DND-41 (cell line): Measurements from ENCODE around the gene RNF6.

Source experiments
- ATAC-seq: fragments of 200-7000 bp; cut with Tn5 transposase; 3 replicates; pipeline ENCODE4 v1.9.1; 2021; ENCODE audit warnings: low read depth; ENCODE audit not compliant: insufficient read depth
- DNase-seq: peaks from one replicate; pipeline ENCODE4 v3.0.0-alpha.2; 2020
- H2AFZ ChIP-seq: 2 replicates; pipeline ENCODE4 v1.6.0; 2012; ENCODE audit warnings: low read depth, low read length
- H3K27ac ChIP-seq: 2 replicates; pipeline ENCODE4 v1.5.1; 2012; ENCODE audit warnings: low read length, inconsistent platforms
- H3K27me3 ChIP-seq: fragments of 200-600 bp; sonication (generic); 2 replicates; pipeline ENCODE4 v1.6.0; 2012; ENCODE audit warnings: low read length, mild to moderate bottlenecking, inconsistent platforms; ENCODE audit not compliant: insufficient read depth, poor library complexity
- H3K36me3 ChIP-seq: 2 replicates; pipeline ENCODE4 v1.5.1; 2012; ENCODE audit warnings: low read length, inconsistent platforms; ENCODE audit not compliant: insufficient read depth
- H3K4me1 ChIP-seq: 2 replicates; pipeline ENCODE4 v1.5.1; 2012; ENCODE audit warnings: mild to moderate bottlenecking, low read length; ENCODE audit not compliant: insufficient read depth
- H3K4me2 ChIP-seq: 2 replicates; pipeline ENCODE4 v1.6.0; 2012; ENCODE audit warnings: mild to moderate bottlenecking, moderate library complexity, low read length, inconsistent platforms; ENCODE audit not compliant: insufficient read depth
- H3K4me3 ChIP-seq, 2 experiments: fragments of 200-600 bp in 1 of 2; shearing (Covaris generic) in 1 of 2; 2 replicates each; pipeline ENCODE4 v1.5.1; 2012 to 2016; ENCODE audit warnings: inconsistent platforms in 2 of 2, low read length in 2 of 2, mild to moderate bottlenecking in 2 of 2, low read depth in 1 of 2, moderate library complexity in 1 of 2
- H3K79me2 ChIP-seq: 2 replicates; pipeline ENCODE4 v1.6.0; 2012; ENCODE audit warnings: low read length, inconsistent platforms; ENCODE audit not compliant: insufficient read depth
- H3K9ac ChIP-seq: 2 replicates; pipeline ENCODE4 v1.6.0; 2012; ENCODE audit warnings: low read depth, mild to moderate bottlenecking, inconsistent platforms, low read length, moderate library complexity
- H3K9me3 ChIP-seq: 2 replicates; pipeline ENCODE4 v1.5.1; 2012; ENCODE audit warnings: low read length, moderate library complexity, mild to moderate bottlenecking, inconsistent platforms; ENCODE audit not compliant: insufficient read depth, severe bottlenecking
- H4K20me1 ChIP-seq: 2 replicates; pipeline ENCODE4 v1.6.0; 2012; ENCODE audit warnings: low read length; ENCODE audit not compliant: insufficient read depth
- CTCF ChIP-seq: IDR thresholded peaks from 2 replicates; pipeline ENCODE4 v1.5.1; 2012; ENCODE audit warnings: borderline replicate concordance, low read length, moderate library complexity, mild to moderate bottlenecking; ENCODE audit not compliant: poor library complexity, severe bottlenecking; ENCODE audit errors: extremely low read depth
- EZH2 ChIP-seq: IDR thresholded peaks from 3 replicates; pipeline ENCODE4 v1.6.1; 2012; ENCODE audit warnings: borderline replicate concordance, low read depth, mild to moderate bottlenecking, moderate library complexity, low read length, inconsistent platforms; ENCODE audit not compliant: severe bottlenecking

RNF6 gene

DNA sequence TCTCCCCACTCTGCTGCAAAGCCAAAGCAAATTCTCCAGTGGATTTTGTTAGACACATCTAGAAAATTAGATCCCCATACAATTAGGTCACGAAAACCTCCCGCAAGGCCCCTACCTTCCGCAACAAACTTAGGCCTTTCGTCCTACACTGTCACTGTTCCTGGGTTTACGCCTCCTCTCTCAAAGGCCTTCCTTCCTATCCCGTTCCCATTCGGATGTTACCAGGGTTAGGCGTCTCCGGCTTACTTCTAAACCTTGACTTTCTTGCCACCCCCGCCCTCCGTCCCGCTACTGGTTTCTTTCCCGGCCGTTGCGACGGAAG lies 754 bp downstream of the RNF6 start:
- Histone ChIP-seq H3K4me1 (peaks cover 28% of the 10 kb centered on the region), H4K20me1 (no peaks in the 10 kb centered on the region; the same call in 1 of the 2 replicates), H3K9ac (peak overlapping the region; percentile 94), H3K4me3 (peak overlapping the region; percentile 86 to 89), H3K27ac (peak overlapping the region; percentile 97), H3K27me3 (no peaks in the 10 kb centered on the region), H3K9me3 (no peaks in the 10 kb centered on the region), H3K4me2 (peak overlapping the region; percentile 75), H3K79me2 (peaks cover 27% of the 10 kb centered on the region), H2AFZ (peak overlapping the region; percentile 99), H3K36me3 (peaks cover 43% of the 10 kb centered on the region)
- no peak for DNase-seq
- ATAC-seq, result peak; percentile 36; the same call in 2 of the 3 replicates
- TF ChIP-seq CTCF (no peak), EZH2 (no peak)

- Histone ChIP-seq H3K9ac (peak overlapping the region; percentile 94), H3K4me1 (peaks cover 28% of the 10 kb centered on the region), H3K36me3 (peaks cover 51% of the 10 kb centered on the region), H4K20me1 (no peaks in the 10 kb centered on the region; the same call in 1 of the 2 replicates), H3K27ac (peak overlapping the region; percentile 97; the same call in 1 of the 2 replicates), H3K27me3 (no peaks in the 10 kb centered on the region), H3K4me3 (peak overlapping the region; percentile 86 to 89; a peak in 3 of 4 replicates), H3K79me2 (peaks cover 27% of the 10 kb centered on the region), H3K9me3 (no peaks in the 10 kb centered on the region), H2AFZ (no peak overlapping the region), H3K4me2 (peak overlapping the region; percentile 75)
- ATAC-seq, result no peak
- no peak for DNase-seq
- no peak for TF ChIP-seq CTCF
- TF ChIP-seq EZH2, result no peak
These were observed 1.5 kb downstream of the RNF6 start for GRCh38 chr13:26220575-26220974.

GRCh38 chr13:26219726-26220125 lies 2.4 kb downstream of the RNF6 start:
- Histone ChIP-seq H3K79me2 (peaks cover 27% of the 10 kb centered on the region), H3K27ac (no peak overlapping the region), H3K9ac (peak overlapping the region; percentile 94; the same call in 1 of the 2 replicates), H3K4me1 (peaks cover 28% of the 10 kb centered on the region), H3K27me3 (no peaks in the 10 kb centered on the region), H3K9me3 (no peaks in the 10 kb centered on the region), H3K4me2 (peak overlapping the region; percentile 75), H4K20me1 (no peaks in the 10 kb centered on the region; the same call in 1 of the 2 replicates), H3K4me3 (peak overlapping the region in 1 of 2 experiments; percentile 89; a peak in 1 of 4 replicates), H3K36me3 (peaks cover 59% of the 10 kb centered on the region), H2AFZ (no peak overlapping the region)
- DNase-seq, result no peak
- no peak for ATAC-seq
- TF ChIP-seq EZH2, result no peak
- no peak for TF ChIP-seq CTCF
